Trophoblast cell (in vitro differentiated cells and primary cell): Measurements from ENCODE around the gene TP53TG3F. TPM values are rescaled to one million over a fixed set of nuclear protein-coding genes. Genes with fewer than 3 reads are reported as not detected.
"Not testable (repeated sequence)": the region's sequence is repeated elsewhere in the genome, so short reads cannot be mapped to it uniquely, and the experiment has no call there.

Experiments
- DNase-seq, 2 donors: peaks; one replicate each; pipeline ENCODE4 v3.0.0-alpha.2; 2016
- H2AFZ ChIP-seq: 2 replicates; pipeline ENCODE4 v1.6.1; 2013; ENCODE audit warnings: low read length, moderate library complexity, mild to moderate bottlenecking; ENCODE audit not compliant: insufficient read depth, poor library complexity
- H2AK5ac ChIP-seq: 2 replicates; pipeline ENCODE4 v1.6.1; 2013; ENCODE audit warnings: mild to moderate bottlenecking, low read length
- H2BK120ac ChIP-seq: 2 replicates; pipeline ENCODE4 v1.6.1; 2013; ENCODE audit warnings: low read length, mild to moderate bottlenecking, moderate library complexity; ENCODE audit not compliant: insufficient read depth, poor library complexity
- H2BK12ac ChIP-seq: 2 replicates; pipeline ENCODE4 v1.6.1; 2013; ENCODE audit warnings: mild to moderate bottlenecking, low read length, moderate library complexity
- H2BK5ac ChIP-seq: 2 replicates; pipeline ENCODE4 v1.6.1; 2013; ENCODE audit warnings: low read length, low read depth, moderate library complexity, mild to moderate bottlenecking; ENCODE audit not compliant: poor library complexity
- H3K14ac ChIP-seq: 2 replicates; pipeline ENCODE4 v1.6.1; 2013; ENCODE audit warnings: mild to moderate bottlenecking, low read length
- H3K18ac ChIP-seq: 2 replicates; pipeline ENCODE4 v1.6.1; 2013; ENCODE audit warnings: mild to moderate bottlenecking, low read length
- H3K23ac ChIP-seq: 2 replicates; pipeline ENCODE4 v1.6.1; 2013; ENCODE audit warnings: low read length
- H3K27ac ChIP-seq: 2 replicates; pipeline ENCODE4 v1.5.1; 2013; ENCODE audit warnings: low read depth, mild to moderate bottlenecking, inconsistent platforms, low read length, moderate library complexity
- H3K27me3 ChIP-seq: 2 replicates; pipeline ENCODE4 v1.6.1; 2013; ENCODE audit warnings: inconsistent platforms, mild to moderate bottlenecking, low read length, moderate library complexity; ENCODE audit not compliant: insufficient read depth
- H3K36me3 ChIP-seq, 2 experiments: 1 replicate in 1 of 2; 2 replicates in 1 of 2; pipeline ENCODE4 v1.6.1; 2013; ENCODE audit warnings: low read length in 2 of 2, mild to moderate bottlenecking in 2 of 2, moderate library complexity in 1 of 2; ENCODE audit not compliant: insufficient read depth in 2 of 2, control insufficient read depth in 1 of 2
- H3K4ac ChIP-seq: 2 replicates; pipeline ENCODE4 v1.6.1; 2013; ENCODE audit warnings: low read depth, mild to moderate bottlenecking, low read length, moderate library complexity
- H3K4me1 ChIP-seq, 2 experiments: 1 replicate in 1 of 2; 2 replicates in 1 of 2; pipeline ENCODE4 v1.6.1; 2013; ENCODE audit warnings: low read length in 2 of 2, mild to moderate bottlenecking in 2 of 2, moderate library complexity in 1 of 2; ENCODE audit not compliant: insufficient read depth in 2 of 2, control insufficient read depth in 1 of 2
- H3K4me2 ChIP-seq: 2 replicates; pipeline ENCODE4 v1.6.1; 2013; ENCODE audit warnings: inconsistent platforms, mild to moderate bottlenecking, low read length, moderate library complexity
- H3K4me3 ChIP-seq: 2 replicates; pipeline ENCODE4 v1.5.1; 2013; ENCODE audit warnings: mild to moderate bottlenecking, low read depth, low read length, inconsistent platforms
- H3K79me1 ChIP-seq: one replicate; pipeline ENCODE4 v1.6.1; 2013; ENCODE audit warnings: low read length
- H3K79me2 ChIP-seq: 2 replicates; pipeline ENCODE4 v1.6.1; 2013; ENCODE audit warnings: low read length, mild to moderate bottlenecking; ENCODE audit not compliant: control insufficient read depth, insufficient read depth, poor library complexity
- H3K9ac ChIP-seq: 2 replicates; pipeline ENCODE4 v1.6.1; 2013; ENCODE audit warnings: mild to moderate bottlenecking, low read length
- H3K9me3 ChIP-seq: 2 replicates; pipeline ENCODE4 v1.6.1; 2013; ENCODE audit warnings: low read depth, mild to moderate bottlenecking, control low read depth, inconsistent platforms, low read length; ENCODE audit not compliant: insufficient read depth
- H4K12ac ChIP-seq: 2 replicates; pipeline ENCODE4 v1.6.1; 2013; ENCODE audit warnings: low read depth, mild to moderate bottlenecking, low read length, moderate library complexity
- H4K8ac ChIP-seq: 2 replicates; pipeline ENCODE4 v1.6.1; 2013; ENCODE audit warnings: low read depth, mild to moderate bottlenecking, low read length, moderate library complexity
- H4K91ac ChIP-seq: one replicate; pipeline ENCODE4 v1.6.1; 2013; ENCODE audit warnings: low read depth, mild to moderate bottlenecking, low read length, moderate library complexity
- WGBS: extraction: QIAGEN DNeasy Blood & Tissue Kit; methylation state at CpG from one replicate; pipeline ENCODE4 v1.1.7; 2013; ENCODE audit warnings: missing lambda C conversion rate; ENCODE audit not compliant: insufficient read length, insufficient coverage; ENCODE audit errors: extremely low coverage; 5-methylcytosine and 5-hydroxymethylcytosine counted together
- polyA plus RNA-seq: library from polyadenylated mRNA; stranded (reverse); fragments of 200-250 nt; gene quantifications from 2 replicates; pipeline ENCODE4 v1.2.3, GENCODE V29; 2013

TP53TG3F gene, protein sequence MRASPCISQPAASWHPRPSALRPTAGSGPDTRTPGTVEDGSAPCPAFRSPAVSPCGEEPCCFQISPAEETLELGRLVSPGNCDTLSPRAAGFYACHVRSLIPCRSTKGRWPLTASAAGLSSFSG
- polyA plus RNA-seq = not detected in 2 replicates

DNA sequence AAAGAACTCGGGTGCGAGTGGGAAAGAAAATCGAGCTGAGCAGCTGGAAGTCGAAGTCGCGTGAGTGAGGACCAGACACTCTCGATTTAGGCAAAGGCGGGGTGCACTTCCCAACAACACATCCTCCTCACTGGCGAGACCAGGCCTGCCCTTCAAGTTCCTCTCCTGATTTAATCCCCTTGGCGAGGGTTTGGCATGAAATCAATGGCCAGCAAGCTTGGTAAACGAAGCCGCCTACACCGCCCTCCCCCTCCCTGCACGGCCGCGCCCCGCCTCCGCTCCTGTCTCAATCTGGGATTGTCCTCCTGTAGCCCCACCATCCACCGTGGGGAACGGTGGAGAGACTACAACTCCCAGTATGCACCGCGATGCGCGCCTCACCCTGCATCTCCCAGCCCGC is at the start of gene TP53TG3F:
Gene TP53TG3F, plus strand, starts transcription at position 301 of the 400 bp plus-strand sequence. Its CDS starts 68 bp downstream, at position 369.
- not testable (repeated sequence) for H3K14ac ChIP-seq, H3K9ac ChIP-seq, H2AFZ ChIP-seq, H2BK120ac ChIP-seq, H2BK5ac ChIP-seq, H3K23ac ChIP-seq, H3K4me2 ChIP-seq, H2BK12ac ChIP-seq, H3K79me1 ChIP-seq, H3K79me2 ChIP-seq, H4K8ac ChIP-seq, H2AK5ac ChIP-seq, H3K27ac ChIP-seq, H3K4ac ChIP-seq, H3K18ac ChIP-seq, H3K4me1 ChIP-seq, H3K27me3 ChIP-seq, DNase-seq, H4K91ac ChIP-seq, H3K9me3 ChIP-seq, H3K4me3 ChIP-seq, H4K12ac ChIP-seq, H3K36me3 ChIP-seq
- no CpG with 5 or more reads among the region's 25 CpGs for WGBS

DNA sequence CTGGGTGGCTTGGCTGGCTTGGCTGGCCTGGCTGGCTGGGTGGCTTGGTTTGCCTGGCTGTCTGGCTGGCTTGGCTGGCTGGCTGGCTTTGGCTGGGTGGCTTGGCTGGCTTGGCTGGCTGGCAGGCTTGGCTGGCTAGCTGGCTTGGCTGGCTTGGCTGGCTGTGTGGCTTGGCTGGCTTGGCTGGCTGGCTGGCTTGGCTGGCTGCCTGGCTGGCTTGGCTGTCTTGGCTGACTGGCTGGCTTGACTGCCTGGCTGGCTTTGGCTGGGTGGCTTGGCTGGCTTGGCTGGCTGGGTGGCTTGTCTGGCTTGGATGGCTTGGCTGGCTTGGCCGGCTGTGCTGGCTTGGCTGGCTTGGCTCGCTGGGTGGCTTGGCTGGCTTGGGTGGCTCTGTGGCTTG is 32.2 kb downstream of the TP53TG3F start:
- H3K4me3 ChIP-seq, H3K27me3 ChIP-seq, H3K9ac ChIP-seq, H3K23ac ChIP-seq, H2AFZ ChIP-seq, DNase-seq, H3K36me3 ChIP-seq, H2BK12ac ChIP-seq, H4K12ac ChIP-seq, H3K4me1 ChIP-seq, H4K91ac ChIP-seq, H3K79me2 ChIP-seq, H2AK5ac ChIP-seq, H3K4ac ChIP-seq, H3K4me2 ChIP-seq, H3K14ac ChIP-seq, H2BK5ac ChIP-seq, H4K8ac ChIP-seq, H3K79me1 ChIP-seq, H2BK120ac ChIP-seq, H3K27ac ChIP-seq, H3K18ac ChIP-seq, H3K9me3 ChIP-seq: not testable (repeated sequence)
- WGBS = no CpG with 5 or more reads among the region's 2 CpGs

DNA sequence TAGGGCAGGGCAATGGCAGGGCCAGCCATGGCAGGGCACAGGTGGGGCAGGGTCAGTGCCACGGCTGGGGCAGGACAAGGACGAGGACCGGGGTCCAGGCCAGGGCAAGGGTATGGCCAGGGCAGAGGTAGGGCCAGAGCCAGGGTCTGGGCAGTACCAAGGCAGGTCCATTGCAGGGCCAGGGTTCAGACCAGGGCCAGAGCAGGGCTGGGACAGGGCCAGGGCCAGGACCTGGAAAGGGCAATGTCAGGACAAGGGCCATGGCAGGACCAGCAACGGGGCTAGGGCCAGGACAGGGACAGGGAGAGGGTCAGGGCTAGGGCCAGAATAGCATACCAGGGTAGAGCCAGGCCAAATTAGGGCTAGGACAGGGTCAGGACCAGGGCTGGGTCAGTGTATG is 47.8 kb downstream of the TP53TG3F start:
- H3K79me2 ChIP-seq, H3K23ac ChIP-seq, H4K91ac ChIP-seq, H2AFZ ChIP-seq, H3K27ac ChIP-seq, H3K4ac ChIP-seq, DNase-seq, H3K14ac ChIP-seq, H3K36me3 ChIP-seq, H3K9ac ChIP-seq, H4K12ac ChIP-seq, H2BK5ac ChIP-seq, H2AK5ac ChIP-seq, H3K4me3 ChIP-seq, H2BK12ac ChIP-seq, H3K4me1 ChIP-seq, H3K4me2 ChIP-seq, H4K8ac ChIP-seq, H2BK120ac ChIP-seq, H3K79me1 ChIP-seq, H3K18ac ChIP-seq, H3K27me3 ChIP-seq, H3K9me3 ChIP-seq: not testable (repeated sequence)
- WGBS = no CpG with 5 or more reads among the region's 4 CpGs

DNA sequence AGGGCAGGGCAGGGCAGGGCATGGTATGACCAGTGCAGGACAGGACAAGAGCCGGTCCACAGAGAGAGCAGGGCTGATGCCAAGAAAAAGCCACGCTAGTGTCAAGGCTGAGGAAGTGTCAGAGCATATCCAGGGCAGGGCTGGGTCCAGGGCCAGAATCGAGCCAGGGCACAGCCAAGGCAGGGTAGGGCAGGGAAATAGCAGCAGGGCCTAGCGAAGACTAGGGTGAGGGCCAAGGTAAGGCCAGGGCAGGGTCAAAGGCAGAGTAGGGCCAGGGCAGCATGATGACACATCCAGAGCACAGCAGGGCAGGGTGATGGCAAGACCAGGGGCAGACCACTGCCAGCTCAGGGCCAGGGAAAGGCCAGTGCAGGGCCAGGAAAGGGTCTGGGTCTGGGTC is 49.7 kb downstream of the TP53TG3F start:
- H4K12ac ChIP-seq, H3K4me3 ChIP-seq, H3K36me3 ChIP-seq, H2BK120ac ChIP-seq, H3K18ac ChIP-seq, H3K27me3 ChIP-seq, H2AK5ac ChIP-seq, H2AFZ ChIP-seq, H3K9me3 ChIP-seq, H2BK12ac ChIP-seq, H3K9ac ChIP-seq, H2BK5ac ChIP-seq, H4K91ac ChIP-seq, H3K79me1 ChIP-seq, H3K27ac ChIP-seq, H3K4me1 ChIP-seq, DNase-seq, H3K23ac ChIP-seq, H3K4me2 ChIP-seq, H3K14ac ChIP-seq, H3K79me2 ChIP-seq, H4K8ac ChIP-seq, H3K4ac ChIP-seq: not testable (repeated sequence)
- no CpG with 5 or more reads among the region's 4 CpGs for WGBS
